GM12878 (cell line): Measurements from ENCODE around the gene BAIAP2L1. TPM values are rescaled to one million over a fixed set of nuclear protein-coding genes. Genes with fewer than 3 reads are reported as not detected.

Experiments used
- ATAC-seq: fragments of 200-7000 bp; cut with Tn5 transposase; 3 replicates; pipeline ENCODE4 v1.9.1; 2020; ENCODE audit warnings: mild to moderate bottlenecking, moderate library complexity
- Bru-seq: library from RNA; stranded (reverse); fragments of 400-500 nt; gene quantifications from one replicate; lab custom pipeline; 2021; lab: Mats Ljungman, UMichigan
- BruChase-seq, 2 experiments: library from RNA; stranded (reverse); fragments of 400-500 nt; gene quantifications; one replicate each; lab custom pipeline; 2021; lab: Mats Ljungman, UMichigan
- BruUV-seq: library from RNA; stranded (reverse); fragments of 400-500 nt; replicated peaks from 2 replicates; lab custom pipeline; 2021; lab: Mats Ljungman, UMichigan
- CTCF ChIA-PET: fragments of 300-600 bp; sonication (Branson Sonifier 250); formaldehyde crosslinking; extraction: SDS; loops from one replicate; lab custom pipeline; 2021; ENCODE audit warnings: inconsistent platforms; lab: Yijun Ruan, JAX
- POLR2A ChIA-PET: fragments of 350-600 bp; formaldehyde crosslinking; extraction: SDS; loops from one replicate; lab custom pipeline; 2021; ENCODE audit warnings: inconsistent platforms; lab: Charles Lee
- RAD21 ChIA-PET: fragments of 300-600 bp; sonication (Branson Sonifier 250); formaldehyde crosslinking; loops from one replicate; lab custom pipeline; 2023; ENCODE audit warnings: antibody characterized with exemption; ENCODE audit not compliant: unreplicated experiment; lab: Charles Lee
- SMC1A ChIA-PET: fragments of 300-600 bp; sonication (Branson Sonifier 250); formaldehyde crosslinking; loops from one replicate; lab custom pipeline; 2023; ENCODE audit not compliant: unreplicated experiment, uncharacterized antibody; lab: Charles Lee
- DNase-seq: peaks from one replicate; pipeline ENCODE4 v3.0.0-alpha.2; 2011; ENCODE audit warnings: low read depth, low spot score
- FAIRE-seq: peaks from 3 replicates; lab custom pipeline; 2011; peaks lifted over from hg19 to GRCh38; lab: Jason Lieb, UNC
- H2AFZ ChIP-seq: 2 replicates; pipeline ENCODE4 v1.6.0; 2011; ENCODE audit warnings: low read depth, low read length, control low read depth; ENCODE audit not compliant: control insufficient read depth
- H3K27ac ChIP-seq: 2 replicates; pipeline ENCODE4 v1.5.1; 2011; ENCODE audit warnings: control low read depth; ENCODE audit not compliant: control insufficient read depth, insufficient read depth
- H3K27me3 ChIP-seq, 2 experiments: replicated peaks in 1 of 2; 2 replicates each; pipeline versions ENCODE4 v1.6.0 to v1.6.1; 2011; ENCODE audit warnings: low read length in 1 of 2; ENCODE audit not compliant: control insufficient read depth in 2 of 2, insufficient read depth in 2 of 2
- H3K36me3 ChIP-seq, 2 experiments: 2 replicates each; pipeline ENCODE4 v1.5.1; 2011; ENCODE audit warnings: low read length in 1 of 2; ENCODE audit not compliant: control insufficient read depth in 2 of 2, insufficient read depth in 2 of 2
- H3K4me1 ChIP-seq: 2 replicates; pipeline ENCODE4 v1.6.1; 2011; ENCODE audit warnings: mild to moderate bottlenecking, low read length, moderate library complexity, mixed read lengths; ENCODE audit not compliant: control insufficient read depth, insufficient read depth
- H3K4me2 ChIP-seq: 2 replicates; pipeline ENCODE4 v1.6.0; 2011; ENCODE audit warnings: control low read depth; ENCODE audit not compliant: control insufficient read depth, insufficient read depth
- H3K4me3 ChIP-seq: fragments of 200-600 bp; sonication (generic); 2 replicates; pipeline ENCODE4 v1.5.1; 2016
- H3K79me2 ChIP-seq: 2 replicates; pipeline ENCODE4 v1.6.0; 2011; ENCODE audit warnings: low read length; ENCODE audit not compliant: control insufficient read depth, insufficient read depth
- H3K9ac ChIP-seq: 2 replicates; pipeline ENCODE4 v1.8.0; 2011; ENCODE audit warnings: low read length, control low read depth, mixed read lengths; ENCODE audit not compliant: control insufficient read depth, insufficient read depth
- H3K9me3 ChIP-seq: replicated peaks from 3 replicates; pipeline ENCODE4 v1.5.1; 2011; ENCODE audit warnings: mild to moderate bottlenecking, low read length; ENCODE audit not compliant: control insufficient read depth, insufficient read depth
- H4K20me1 ChIP-seq: 2 replicates; pipeline ENCODE4 v1.6.0; 2011; ENCODE audit not compliant: control insufficient read depth, insufficient read depth
- BACH1 ChIP-seq: fragments of 450-650 bp; IDR thresholded peaks from 2 replicates; pipeline ENCODE4 v1.6.1; 2017; ENCODE audit warnings: mild to moderate bottlenecking, borderline replicate concordance
- BHLHE40 ChIP-seq, 2 experiments: fragments of 450-650 bp in 1 of 2; IDR thresholded peaks; 2 replicates each; pipeline ENCODE4 v1.6.1; 2011 to 2017; ENCODE audit warnings: low read depth in 2 of 2, borderline replicate concordance in 1 of 2, improper control_type of control experiment in 1 of 2, low read length in 1 of 2, mild to moderate bottlenecking in 1 of 2
- DPF2 ChIP-seq: fragments of 450-650 bp; IDR thresholded peaks from 2 replicates; pipeline ENCODE4 v1.6.1; 2017; ENCODE audit warnings: mild to moderate bottlenecking
- IKZF2 ChIP-seq, 2 experiments: fragments of 450-650 bp; IDR thresholded peaks; 2 replicates each; pipeline ENCODE4 v1.6.1; 2017; ENCODE audit warnings: mild to moderate bottlenecking in 2 of 2, moderate library complexity in 2 of 2
- JUND ChIP-seq: IDR thresholded peaks from 2 replicates; pipeline ENCODE4 v1.6.1; 2012; ENCODE audit warnings: low read depth, mild to moderate bottlenecking, low read length, improper control_type of control experiment, moderate library complexity
- POLR2A ChIP-seq: IDR thresholded peaks from 2 replicates; pipeline ENCODE4 v1.6.1; 2011; ENCODE audit warnings: low read depth, mild to moderate bottlenecking, low read length
- RUNX3 ChIP-seq: IDR thresholded peaks from 2 replicates; pipeline ENCODE4 v1.6.1; 2012; ENCODE audit warnings: low read length, inconsistent platforms
- SMARCA5 ChIP-seq: fragments of 450-650 bp; IDR thresholded peaks from 2 replicates; pipeline ENCODE4 v1.6.1; 2017; ENCODE audit warnings: mild to moderate bottlenecking
- TCF12 ChIP-seq: IDR thresholded peaks from 2 replicates; pipeline ENCODE4 v1.6.1; 2011; ENCODE audit warnings: low read depth, mild to moderate bottlenecking, low read length
- TCF3 ChIP-seq: IDR thresholded peaks from 2 replicates; pipeline ENCODE4 v1.6.1; 2012; ENCODE audit warnings: low read depth, mild to moderate bottlenecking, low read length, borderline replicate concordance; ENCODE audit not compliant: insufficient read depth
- ZNF207 ChIP-seq: fragments of 450-650 bp; IDR thresholded peaks from 2 replicates; pipeline ENCODE4 v1.6.1; 2014; ENCODE audit warnings: antibody characterized with exemption, mild to moderate bottlenecking, borderline replicate concordance
- ZNF24 ChIP-seq: fragments of 450-650 bp; IDR thresholded peaks from 2 replicates; pipeline ENCODE4 v1.6.1; 2017; ENCODE audit warnings: antibody characterized with exemption, mild to moderate bottlenecking
- ZNF687 ChIP-seq: fragments of 450-650 bp; IDR thresholded peaks from 2 replicates; pipeline ENCODE4 v1.6.1; 2017; ENCODE audit warnings: mild to moderate bottlenecking, moderate library complexity
- WGBS: methylation state at CpG from one replicate; pipeline ENCODE4 v1.1.6; 2016; ENCODE audit warnings: low lambda C conversion rate; ENCODE audit not compliant: insufficient replicate concordance, insufficient coverage; ENCODE audit errors: missing lambda C conversion rate; 5-methylcytosine and 5-hydroxymethylcytosine counted together
- in situ Hi-C: fragments of 300-500 bp; cut with MboI; formaldehyde crosslinking; loops from 9 replicates; pipeline ENCODE4 v1.14.3; 2018; ENCODE audit warnings: mixed read lengths
- intact Hi-C: fragments of 100-400 bp; cut with micrococcal nuclease; formaldehyde crosslinking; loops from one replicate; pipeline ENCODE4 v1.14.2; 2022; ENCODE audit not compliant: unreplicated experiment
- long read RNA-seq, 2 experiments: library from polyadenylated mRNA; unstranded; transcript quantifications; one replicate each; pipeline ENCODE4 v2.0.0, GENCODE V29; 2019 to 2020
- polyA minus RNA-seq, 3 experiments: library from RNA; depleted of rRNA, polyadenylated mRNA; stranded (reverse); fragments of >200 nt; gene quantifications; 2 replicates each; pipeline ENCODE4 v1.2.3, GENCODE V29; 2011
- polyA plus RNA-seq, 11 experiments: library from polyadenylated mRNA; depleted of rRNA in 4 of 11; unstranded in 6 of 11; stranded (reverse) in 5 of 11; fragments of >200 nt; fragmentation: Nextera tagmentation in 4 of 11; fragmentation: Illumina TruSeq in 1 of 11; extraction: Ambion mirVana in 4 of 11; extraction: Trizol in 1 of 11; gene quantifications; 1 replicate in 1 of 11; 2 replicates in 10 of 11; pipeline versions ENCODE4 v1.2.1 to v1.2.3, GENCODE V29; 2011 to 2016; ENCODE audit warnings: inconsistent platforms in 2 of 11, missing spikeins in 2 of 11, low read depth in 1 of 11
- total RNA-seq, 4 experiments: library from RNA; depleted of rRNA in 3 of 4; stranded (reverse); fragments of >200 nt in 3 of 4; fragmentation: Illumina TruSeq in 1 of 4; extraction: Trizol in 1 of 4; gene quantifications; 2 replicates each; pipeline versions ENCODE4 v1.2.1 to v1.2.3, GENCODE V29; 2013 to 2021

The BAIAP2L1 gene
- 57.4 and 58.9 TPM in 2 replicates for total RNA-seq (2013; cell fraction: nucleolus; rRNA removed)
- total RNA-seq (2014; rRNA removed) = 23.8 and 24.9 TPM in 2 replicates
- total RNA-seq (2014; rRNA removed; fragmentation: Illumina TruSeq; extraction: Trizol) = 32.2 and 32.6 TPM in 2 replicates
- total RNA-seq (2021) = 49.5 and 49.9 TPM in 2 replicates
- 17.1 TPM for polyA plus RNA-seq (2011; ENCODE audit: low read depth)
- 25.2 and 25.3 TPM in 2 replicates for polyA plus RNA-seq (2011; rRNA removed)
- polyA plus RNA-seq (2011; cell fraction: cytosol; rRNA removed) = 23.8 and 25.3 TPM in 2 replicates
- polyA plus RNA-seq (2011; cell fraction: nucleus; rRNA removed) = 21.1 and 23.7 TPM in 2 replicates
- 23.9 and 25.8 TPM in 2 replicates for polyA plus RNA-seq (2012)
- polyA plus RNA-seq (2014; fragmentation: Illumina TruSeq; extraction: Trizol) = 60.2 and 89.5 TPM in 2 replicates
- polyA plus RNA-seq (2014; fragmentation: Nextera tagmentation; extraction: Ambion mirVana) = 10 to 100 TPM in 1 of 2 experiments, 1 to 10 TPM in 1; 8.9 to 11.6 TPM
- polyA plus RNA-seq (2014; rRNA removed) = 38.7 and 40.3 TPM in 2 replicates
- 10 to 100 TPM; 54.9 to 58.3 TPM for polyA plus RNA-seq (2016; fragmentation: Nextera tagmentation; extraction: Ambion mirVana)
- polyA minus RNA-seq (2011; rRNA and poly(A)+ RNA removed) = 20.7 and 22.2 TPM in 2 replicates
- 10.6 and 10.7 TPM in 2 replicates for polyA minus RNA-seq (2011; cell fraction: cytosol; rRNA and poly(A)+ RNA removed)
- 10.6 and 16.7 TPM in 2 replicates for polyA minus RNA-seq (2011; cell fraction: nucleus; rRNA and poly(A)+ RNA removed)
- Bru-seq, nascent RNA = percentile 72 among the genes with signal in this experiment
- BruChase-seq, experiment 1, labeled RNA remaining after a 6-hour chase = percentile 78 among the genes with signal in this experiment
- BruChase-seq, experiment 2, labeled RNA remaining after a 2-hour chase = percentile 72 among the genes with signal in this experiment
- long read RNA-seq, experiment 1, transcript BAIAP2L1-201 (14 exons, 3,622 nt) = major isoform, 25 of 38 reads
- long read RNA-seq, experiment 1, partial matches to known transcripts = 4 of 38 reads
- long read RNA-seq, experiment 1, other reads (novel, unspliced or antisense) = 9 of 38 reads
- long read RNA-seq, experiment 2, transcript BAIAP2L1-201 (14 exons, 3,622 nt) = major isoform, 5 of 18 reads
- long read RNA-seq, experiment 2, partial matches to known transcripts = 9 of 18 reads
- long read RNA-seq, experiment 2, other reads (novel, unspliced or antisense) = 4 of 18 reads

- POLR2A ChIA-PET = interaction anchor here (0.7 to 1.4 kb wide), 7 partner anchors 10 to 926 kb away, joined by 3 to 12 read pairs (median 5); no protein-coding TSS in a partner anchor
- peak within 1 kb of the TSS; percentile 77 for H3K4me2 ChIP-seq
- intact Hi-C loops (loop anchor here (1.0 to 10.0 kb wide), 2 partner anchors 105 to 376 kb away; no protein-coding TSS in a partner anchor), in situ Hi-C loops (loop anchor here (10.0 kb wide), 1 partner anchor 376 kb away; no protein-coding TSS in a partner anchor)
- H3K4me3 ChIP-seq = peak within 1 kb of the TSS; percentile 92
- H2AFZ ChIP-seq = peak within 1 kb of the TSS; percentile 77
- no peaks in the 10 kb centered on the region; the same call in 1 of the 2 replicates for H3K4me1 ChIP-seq
- no peaks in the 10 kb centered on the region for H3K9me3 ChIP-seq
- 0% methylated on average over 22 of the region's 76 CpGs for WGBS
- ATAC-seq (peak; percentile 94), FAIRE-seq (no peak), DNase-seq (peak; percentile 48)
- peaks cover 0 to 3% of the 10 kb centered on the region in 2 experiments; a peak in 3 of 4 replicates for H3K27me3 ChIP-seq
- SMC1A ChIA-PET = interaction anchor here (0.7 to 2.4 kb wide), 14 partner anchors 10 to 379 kb away, joined by 3 to 17 read pairs (median 4); partner anchors contain the start of gene TECPR1
- peaks cover 36% of the 10 kb centered on the region for H3K79me2 ChIP-seq
- BruUV-seq = no TSS peak
- H3K9ac ChIP-seq = peak within 1 kb of the TSS; percentile 76
- CTCF ChIA-PET = interaction anchor here (0.6 to 4.0 kb wide), 38 partner anchors 8 to 471 kb away, joined by 3 to 28 read pairs (median 4); partner anchors contain the start of gene BRI3
- H4K20me1 ChIP-seq = no peaks in the 10 kb centered on the region
- RAD21 ChIA-PET = interaction anchor here (0.7 to 3.4 kb wide), 16 partner anchors 11 to 378 kb away, joined by 3 to 20 read pairs (median 6); partner anchors contain the start of genes LMTK2 and TECPR1
- no peaks in the 10 kb centered on the region for H3K36me3 ChIP-seq
- H3K27ac ChIP-seq = peak within 1 kb of the TSS; percentile 88
- TF ChIP-seq DPF2 (peak; percentile 83; the same call in 1 of the 2 replicates), SMARCA5 (peak; percentile 45), ZNF687 (peak; percentile 54), RUNX3 (0 out of 2 replicates have a peak, but pooled peaks have one; percentile 4), BHLHE40 (IDR thresholded peaks at IDR 0.05; ENCODE audit: borderline replicate concordance in 1 of 2, low read depth in 2 of 2, low read length in 1 of 2) (peak in 1 of 2 experiments; percentile 9; a peak in 1 of 4 replicates), TCF3 (peak; percentile 80), BACH1 (peak; percentile 48; the same call in 1 of the 2 replicates), ZNF207 (0 out of 2 replicates have a peak, but pooled peaks have one; percentile 35), TCF12 (peak; percentile 61; the same call in 1 of the 2 replicates), POLR2A (peak; percentile 71), IKZF2 (IDR thresholded peaks at IDR 0.05) (peak in 1 of 2 experiments; percentile 37; a peak in 2 of 4 replicates), JUND (no peak), ZNF24 (0 out of 2 replicates have a peak, but pooled peaks have one; percentile 17)
These were observed at the start of gene BAIAP2L1 for GRCh38 chr7:98400542-98401340. Gene BAIAP2L1, minus strand, starts transcription at chr7:98401090. Its CDS starts 238 bp downstream, at chr7:98400852.
